Lung (tissue), 12 donors: ENCODE data around the gene PSRC1. TPM values are rescaled to one million over a fixed set of nuclear protein-coding genes. Genes with fewer than 3 reads are reported as not detected.

Source experiments
- ATAC-seq: fragments of 200-7000 bp; cut with Tn5 transposase; one replicate; pipeline ENCODE4 v1.9.1; 2020; ENCODE audit warnings: moderate number of reproducible peaks; ENCODE audit not compliant: insufficient read depth, low FRiP score
- DNase-seq, 3 donors: peaks; one replicate each; pipeline ENCODE4 v3.0.0-alpha.2; 2013 to 2017
- H3K27ac ChIP-seq, 2 donors: one replicate each; pipeline ENCODE4 v1.5.1; 2013; ENCODE audit warnings: mild to moderate bottlenecking in 2 of 2, moderate library complexity in 2 of 2, control low read depth in 1 of 2, inconsistent platforms in 1 of 2, low read depth in 1 of 2, low read length in 1 of 2
- H3K27me3 ChIP-seq, 3 donors: one replicate each; pipeline ENCODE4 v1.5.1; 2013; ENCODE audit warnings: low read length in 2 of 3; ENCODE audit not compliant: control insufficient read depth in 3 of 3, insufficient read depth in 3 of 3
- H3K36me3 ChIP-seq, 4 donors: one replicate each; pipeline ENCODE4 v1.5.1; 2013; ENCODE audit warnings: low read length in 4 of 4, mild to moderate bottlenecking in 1 of 4, moderate library complexity in 1 of 4; ENCODE audit not compliant: control insufficient read depth in 4 of 4, insufficient read depth in 4 of 4
- H3K4me1 ChIP-seq, 5 donors: one replicate each; pipeline ENCODE4 v1.5.1; 2013; ENCODE audit warnings: low read length in 5 of 5, mild to moderate bottlenecking in 2 of 5, moderate library complexity in 1 of 5; ENCODE audit not compliant: control insufficient read depth in 5 of 5, insufficient read depth in 5 of 5
- H3K4me3 ChIP-seq: one replicate; pipeline ENCODE4 v1.5.1; 2013; ENCODE audit warnings: mild to moderate bottlenecking, control low read depth, moderate library complexity
- H3K9ac ChIP-seq, 2 donors: one replicate each; pipeline ENCODE4 v1.5.1; 2013; ENCODE audit warnings: low read length in 2 of 2, control low read depth in 1 of 2; ENCODE audit not compliant: insufficient read depth in 1 of 2
- H3K9me3 ChIP-seq, 4 donors: one replicate each; pipeline ENCODE4 v1.5.1; 2013; ENCODE audit warnings: low read length in 3 of 4, mild to moderate bottlenecking in 1 of 4, moderate library complexity in 1 of 4; ENCODE audit not compliant: control insufficient read depth in 4 of 4, insufficient read depth in 3 of 4
- CTCF ChIP-seq: IDR thresholded peaks from 2 replicates; pipeline ENCODE4 v1.5.1; 2012; ENCODE audit warnings: mild to moderate bottlenecking; ENCODE audit errors: control extremely low read depth, extremely low read depth
- WGBS, 2 donors: extraction: QIAGEN DNeasy Blood & Tissue Kit; methylation state at CpG; one replicate each; pipeline ENCODE4 v1.1.7; 2013; 5-methylcytosine and 5-hydroxymethylcytosine counted together
- polyA plus RNA-seq, 2 donors: library from polyadenylated mRNA; stranded (reverse); fragments of 200-250 nt; gene quantifications; one replicate each; pipeline ENCODE4 v1.2.1, GENCODE V29; 2013
- total RNA-seq, 2 donors: library from RNA; depleted of rRNA in 1 of 2; stranded (reverse); fragments of >200 nt in 1 of 2; gene quantifications; one replicate each; pipeline ENCODE4 v1.2.1, GENCODE V29; 2014 to 2021
- donor health status: control.
- donor health status: control.
- donor health status: Bipolar disorder and iron deficiency.
- donor health status: healthy.
- donor health status: DM: yes; HTN: yes; CAD: no.

PSRC1 gene
- total and polyA plus RNA-seq, 4 donors: 2.7 to 4.9 (median 4.8) TPM

GRCh38 chr1:109269981-109270622 is 12.8 kb downstream of the PSRC1 start:
- Histone ChIP-seq H3K9ac (no peak overlapping the region), H3K27me3 (no peaks in the 10 kb centered on the region), H3K4me3 (no peak overlapping the region), H3K36me3 (peaks cover 0 to 4% (median 0%) of the 10 kb centered on the region in 4 donors), H3K27ac (no peak overlapping the region), H3K4me1 (peaks cover 0 to 32% (median 0%) of the 10 kb centered on the region in 5 donors), H3K9me3 (no peaks in the 10 kb centered on the region)
- 95 to 97% methylated on average over 17 of the region's 17 CpGs for WGBS, 2 donors
- ATAC-seq (no peak), DNase-seq (no peak)
- no peak for TF ChIP-seq CTCF

- ATAC-seq (no peak), DNase-seq (no peak)
- Histone ChIP-seq H3K27ac (no peak overlapping the region), H3K4me3 (no peak overlapping the region), H3K4me1 (peaks cover 0 to 25% (median 0%) of the 10 kb centered on the region in 5 donors), H3K9ac (no peak overlapping the region), H3K36me3 (peaks cover 0 to 4% (median 2%) of the 10 kb centered on the region in 4 donors), H3K27me3 (no peaks in the 10 kb centered on the region), H3K9me3 (no peaks in the 10 kb centered on the region)
- WGBS, 2 donors: 91 to 93% methylated on average over 33 of the region's 33 CpGs
- TF ChIP-seq CTCF: no peak
Observed at GRCh38 chr1:109269212-109269980, 13.5 kb downstream of the PSRC1 start.

GRCh38 chr1:109268431-109269211 is 14.3 kb downstream of the PSRC1 start:
- Histone ChIP-seq H3K36me3 (peaks cover 0 to 4% (median 2%) of the 10 kb centered on the region in 4 donors), H3K27ac (no peak overlapping the region), H3K9me3 (no peaks in the 10 kb centered on the region), H3K4me3 (no peak overlapping the region), H3K4me1 (peaks cover 0 to 17% (median 2%) of the 10 kb centered on the region in 5 donors), H3K27me3 (no peaks in the 10 kb centered on the region), H3K9ac (no peak overlapping the region)
- TF ChIP-seq CTCF: no peak
- ATAC-seq (no peak), DNase-seq (no peak)
- WGBS, 2 donors: 93 to 96% methylated on average over 26 to 29 of the region's 29 CpGs
